GM12801 (cell line): Measurements from ENCODE around the gene STMN1.

Source experiments
- TF ChIP-seq, protein P1 (sequence below): IDR thresholded peaks from one replicate; pipeline ENCODE4 v1.5.1; 2011; ENCODE audit warnings: control low read depth; ENCODE audit not compliant: insufficient read length; ENCODE audit errors: extremely low read depth

Gene STMN1

DNA sequence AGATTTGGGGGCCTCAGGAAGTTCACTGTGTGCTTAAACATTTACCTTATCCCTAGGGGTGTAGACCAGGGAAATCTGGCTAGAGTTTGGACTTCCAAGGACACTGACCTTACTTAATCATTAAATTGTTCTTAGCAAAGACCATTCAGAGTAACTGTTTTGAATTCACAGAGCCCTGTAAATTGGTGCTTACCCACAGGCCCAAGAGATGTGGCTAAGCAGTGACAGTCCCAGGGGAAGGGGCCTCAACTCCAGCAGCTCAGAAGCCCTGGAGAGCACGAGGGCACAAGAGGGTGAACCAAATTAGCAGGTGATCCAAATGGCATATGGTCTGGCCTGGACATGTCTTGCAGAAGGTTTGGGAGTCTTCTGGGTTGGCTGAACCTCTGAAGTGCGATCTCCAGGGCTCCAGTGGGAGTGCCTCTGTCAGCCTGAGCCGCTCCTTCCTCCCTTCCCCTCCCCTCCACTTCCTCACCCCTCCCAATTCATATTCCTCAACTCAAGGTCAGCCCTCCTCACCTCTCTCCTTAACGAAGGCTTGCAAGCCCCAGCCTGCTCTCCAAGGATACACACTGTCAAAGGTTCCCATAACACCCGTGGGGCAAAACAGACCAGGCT, 35.0 kb downstream of the STMN1 start:
- TF ChIP-seq, protein P1, sequence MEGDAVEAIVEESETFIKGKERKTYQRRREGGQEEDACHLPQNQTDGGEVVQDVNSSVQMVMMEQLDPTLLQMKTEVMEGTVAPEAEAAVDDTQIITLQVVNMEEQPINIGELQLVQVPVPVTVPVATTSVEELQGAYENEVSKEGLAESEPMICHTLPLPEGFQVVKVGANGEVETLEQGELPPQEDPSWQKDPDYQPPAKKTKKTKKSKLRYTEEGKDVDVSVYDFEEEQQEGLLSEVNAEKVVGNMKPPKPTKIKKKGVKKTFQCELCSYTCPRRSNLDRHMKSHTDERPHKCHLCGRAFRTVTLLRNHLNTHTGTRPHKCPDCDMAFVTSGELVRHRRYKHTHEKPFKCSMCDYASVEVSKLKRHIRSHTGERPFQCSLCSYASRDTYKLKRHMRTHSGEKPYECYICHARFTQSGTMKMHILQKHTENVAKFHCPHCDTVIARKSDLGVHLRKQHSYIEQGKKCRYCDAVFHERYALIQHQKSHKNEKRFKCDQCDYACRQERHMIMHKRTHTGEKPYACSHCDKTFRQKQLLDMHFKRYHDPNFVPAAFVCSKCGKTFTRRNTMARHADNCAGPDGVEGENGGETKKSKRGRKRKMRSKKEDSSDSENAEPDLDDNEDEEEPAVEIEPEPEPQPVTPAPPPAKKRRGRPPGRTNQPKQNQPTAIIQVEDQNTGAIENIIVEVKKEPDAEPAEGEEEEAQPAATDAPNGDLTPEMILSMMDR: no peak

DNA sequence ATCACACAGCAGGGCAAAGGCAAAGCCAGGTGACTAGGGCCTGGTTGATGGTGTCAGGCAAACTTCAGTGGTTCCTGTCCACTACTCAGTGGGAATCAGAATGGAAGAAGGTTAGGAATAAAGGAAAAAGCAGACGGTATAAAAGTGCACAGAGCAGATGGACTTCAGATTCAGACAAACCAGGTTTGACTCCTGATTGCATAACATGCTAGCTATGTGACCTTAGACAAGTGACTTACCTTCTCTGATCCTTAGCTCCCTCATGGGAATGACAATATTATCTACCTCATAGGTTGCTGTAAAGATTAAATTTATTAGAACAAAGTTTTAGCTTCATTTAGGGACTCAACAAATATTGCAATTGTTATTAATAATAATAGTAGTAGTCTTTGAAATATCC, 35.6 kb downstream of the STMN1 start:
- TF ChIP-seq, protein P1: no peak

DNA sequence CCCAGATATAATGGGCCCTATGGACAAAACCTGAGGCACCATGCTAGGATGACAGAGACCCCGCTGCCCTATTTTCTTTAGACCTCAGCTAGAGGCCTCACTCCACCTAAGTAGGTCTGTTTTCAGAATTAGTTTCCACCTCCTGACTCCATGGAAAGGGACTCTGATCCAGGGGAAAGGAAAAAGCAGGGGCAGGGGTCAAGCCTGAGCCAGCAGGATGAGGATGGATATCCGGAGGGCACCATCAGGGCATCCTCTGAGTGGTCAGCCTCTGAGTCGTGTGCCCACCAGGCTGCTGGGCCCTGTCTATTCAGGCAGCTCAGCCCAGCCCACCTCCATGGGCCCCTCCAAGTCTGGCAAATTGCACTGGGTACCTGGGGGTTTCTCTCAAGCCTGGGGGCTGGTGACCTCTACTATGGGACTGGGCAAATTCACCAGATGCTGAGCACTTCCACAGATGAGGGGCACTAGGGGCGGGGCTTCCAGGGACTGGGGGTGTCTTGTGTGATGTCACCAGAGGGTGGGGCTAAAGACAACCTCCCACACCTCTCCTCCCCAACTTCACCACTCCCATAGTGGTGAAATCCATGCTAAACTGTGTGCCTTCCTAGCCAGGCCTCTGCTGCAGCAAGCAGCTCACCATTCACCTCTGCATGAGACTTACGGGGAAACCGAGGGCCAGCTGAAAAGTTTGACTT, 36.2 kb downstream of the STMN1 start:
- TF ChIP-seq, protein P1: no peak

DNA sequence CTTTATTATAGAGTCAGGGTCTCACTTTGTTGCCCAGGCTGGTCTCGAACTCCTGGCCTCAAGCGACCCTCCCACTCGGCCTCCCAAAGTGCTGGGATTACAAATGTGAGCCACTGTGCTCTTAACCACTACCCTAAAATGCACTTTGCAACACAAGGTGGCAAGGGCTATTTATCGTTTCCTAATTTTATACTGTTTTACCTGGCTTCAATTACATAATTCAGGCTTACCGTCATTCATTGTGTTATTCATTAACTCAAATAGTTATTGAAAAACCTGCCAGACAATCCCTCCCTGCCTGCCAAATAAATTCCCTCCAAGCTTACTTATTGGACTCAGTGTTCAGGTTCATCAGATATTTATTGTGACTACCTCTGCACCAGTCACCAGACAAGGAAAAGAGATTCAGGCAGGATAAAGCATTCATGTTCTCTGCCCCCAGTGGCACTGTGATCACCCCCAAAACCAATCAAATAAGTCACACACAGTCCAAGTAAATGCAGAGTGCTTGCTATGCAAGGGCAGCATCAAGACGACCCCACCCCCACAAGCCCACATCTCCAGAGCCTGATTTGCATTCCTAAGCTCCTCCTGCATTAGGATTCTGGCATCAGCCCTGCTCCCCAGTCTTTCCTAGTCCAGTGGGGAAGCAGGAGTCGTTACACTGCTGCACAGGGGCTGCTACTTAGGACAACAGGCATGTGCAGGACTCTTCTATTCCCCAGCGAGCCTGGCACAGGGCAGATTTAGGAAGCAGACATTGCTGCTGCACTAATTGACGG, 38.8 kb downstream of the STMN1 start:
- TF ChIP-seq, protein P1: no peak

DNA sequence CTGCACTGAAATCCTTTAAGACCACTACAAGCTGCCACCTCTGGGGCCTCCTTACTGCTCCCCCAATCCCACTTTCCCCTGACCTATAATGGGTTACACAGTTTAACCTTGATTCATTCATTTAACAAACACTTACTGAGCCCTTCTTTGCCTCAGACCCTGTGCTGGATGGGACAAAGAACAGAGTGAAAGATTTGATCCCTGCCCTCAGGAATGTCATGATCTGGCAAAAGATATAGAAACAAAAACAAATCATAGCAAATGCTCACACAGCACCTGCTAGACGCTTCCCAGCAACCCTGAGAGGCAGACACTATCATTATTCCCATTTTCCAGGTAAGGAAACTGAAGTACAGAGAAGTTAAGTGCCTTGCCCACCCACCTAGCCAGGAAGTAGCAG, 39.9 kb downstream of the STMN1 start:
- TF ChIP-seq, protein P1: no peak

DNA sequence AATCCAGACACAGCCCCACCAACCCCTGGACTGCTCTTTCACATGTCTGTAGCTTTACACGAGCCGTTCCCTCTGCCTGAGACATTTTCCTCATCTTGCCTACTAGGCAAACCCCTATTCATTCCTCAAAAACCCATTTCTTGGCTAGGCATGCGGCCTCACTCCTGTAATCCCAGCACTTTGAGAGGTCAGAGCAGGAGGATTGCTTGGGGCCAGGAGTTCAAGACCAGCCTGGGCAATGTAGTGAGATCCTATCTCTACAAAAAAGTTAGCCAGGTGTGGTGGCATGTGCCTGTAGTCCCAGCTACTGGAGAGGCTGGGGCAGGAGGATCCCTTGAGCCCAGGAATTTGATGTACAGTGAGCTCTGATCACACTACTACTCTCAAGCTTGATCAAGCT, 41.8 kb downstream of the STMN1 start:
- TF ChIP-seq, protein P1: no peak

DNA sequence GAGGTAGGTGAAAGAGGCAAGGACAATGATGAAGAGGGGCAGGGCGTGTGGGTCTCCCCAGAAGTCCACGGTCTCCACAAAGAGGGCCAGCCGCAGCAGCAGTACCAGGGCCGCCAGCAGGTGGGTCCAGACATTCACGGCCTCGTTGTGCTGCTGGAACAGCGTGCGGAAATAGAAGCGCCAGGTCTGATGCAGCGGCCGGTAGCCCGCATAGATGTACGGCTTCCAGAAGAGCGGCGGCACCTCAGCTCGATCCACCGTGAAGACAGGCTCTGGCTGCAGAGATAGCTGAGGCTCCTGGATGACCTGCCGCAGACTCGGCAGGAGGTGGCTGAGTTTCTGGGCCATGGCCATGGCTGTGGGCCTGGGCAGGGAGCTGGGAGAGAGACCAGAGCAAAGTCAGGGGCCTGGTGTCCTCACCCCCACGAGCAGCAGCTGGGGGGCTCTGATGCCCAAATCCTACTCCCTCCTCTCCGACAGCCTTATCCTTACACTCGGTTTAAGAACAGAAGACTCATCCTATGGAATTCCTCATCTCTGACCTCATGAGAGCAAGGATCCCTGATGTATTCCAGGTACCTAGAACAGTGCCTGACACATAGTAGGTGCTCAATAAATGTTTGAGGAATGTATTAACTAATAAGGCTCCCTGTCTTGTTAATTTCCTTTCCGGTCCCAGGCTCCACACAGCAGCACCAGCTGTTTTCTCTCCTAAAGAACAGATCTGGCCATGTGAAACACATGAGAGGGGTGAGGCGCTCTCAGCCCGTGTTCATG, 42.5 kb downstream of the STMN1 start:
- TF ChIP-seq, protein P1: no peak
